Neural progenitor cell (in vitro differentiated cells): ENCODE results near the gene UBAP2. TPM values are rescaled to one million over a fixed set of nuclear protein-coding genes. Genes with fewer than 3 reads are reported as not detected.

Experiments used
- DNase-seq: peaks from one replicate; pipeline ENCODE4 v3.0.0-alpha.2; 2016; ENCODE audit warnings: low spot score
- H2AFZ ChIP-seq: fragments of 200-600 bp; sonication (generic); replicated peaks from 2 replicates; pipeline ENCODE4 v1.6.1; 2016; ENCODE audit warnings: antibody characterized with exemption
- H3F3A ChIP-seq: fragments of 200-600 bp; sonication (generic); 2 replicates; pipeline ENCODE4 v1.6.1; 2016; ENCODE audit warnings: antibody characterized with exemption, low read depth
- H3K27ac ChIP-seq: fragments of 200-600 bp; sonication (generic); 2 replicates; pipeline ENCODE4 v1.5.1; 2016; ENCODE audit warnings: mild to moderate bottlenecking
- H3K27me3 ChIP-seq: fragments of 200-600 bp; sonication (generic); 2 replicates; pipeline ENCODE4 v1.6.1; 2016; ENCODE audit warnings: mild to moderate bottlenecking, moderate library complexity
- H3K36me3 ChIP-seq: fragments of 200-600 bp; sonication (generic); 2 replicates; pipeline ENCODE4 v1.5.1; 2016
- H3K4me1 ChIP-seq: fragments of 200-600 bp; sonication (generic); 2 replicates; pipeline ENCODE4 v1.6.1; 2016; ENCODE audit warnings: mixed run types
- H3K4me2 ChIP-seq: fragments of 200-600 bp; sonication (generic); 2 replicates; pipeline ENCODE4 v1.6.1; 2016
- H3K4me3 ChIP-seq: fragments of 200-600 bp; sonication (generic); 2 replicates; pipeline ENCODE4 v1.5.1; 2016
- H3K79me2 ChIP-seq: fragments of 200-600 bp; sonication (generic); 2 replicates; pipeline ENCODE4 v1.6.1; 2016; ENCODE audit warnings: low read depth
- H3K9ac ChIP-seq: fragments of 200-600 bp; sonication (generic); 2 replicates; pipeline ENCODE4 v1.6.1; 2016
- H3K9me3 ChIP-seq: fragments of 200-600 bp; sonication (generic); 2 replicates; pipeline ENCODE4 v1.5.1; 2016; ENCODE audit warnings: low read depth
- H4K20me1 ChIP-seq: fragments of 200-600 bp; sonication (generic); 2 replicates; pipeline ENCODE4 v1.6.1; 2016; ENCODE audit warnings: low read depth
- H3K27ac Mint-ChIP-seq: 3 replicates; pipeline ENCODE4 v1.8.0; 2021; ENCODE audit warnings: mixed read lengths
- H3K27me3 Mint-ChIP-seq: 2 replicates; pipeline ENCODE4 v1.8.0; 2022; ENCODE audit warnings: low read depth, mild to moderate bottlenecking, inconsistent platforms, moderate library complexity, mixed read lengths; ENCODE audit not compliant: insufficient read depth
- H3K36me3 Mint-ChIP-seq: 3 replicates; pipeline ENCODE4 v1.8.0; 2021; ENCODE audit warnings: mixed read lengths
- H3K4me1 Mint-ChIP-seq: 3 replicates; pipeline ENCODE4 v1.8.0; 2021; ENCODE audit warnings: mixed read lengths
- H3K4me3 Mint-ChIP-seq: 3 replicates; pipeline ENCODE4 v1.8.0; 2021; ENCODE audit warnings: mild to moderate bottlenecking, moderate library complexity, mixed read lengths
- H3K9me3 Mint-ChIP-seq: 3 replicates; pipeline ENCODE4 v1.8.0; 2020; ENCODE audit warnings: mixed read lengths
- CTCF ChIP-seq: fragments of 200-600 bp; sonication (generic); IDR thresholded peaks from 2 replicates; pipeline ENCODE4 v1.5.1; 2017; ENCODE audit warnings: antibody characterized with exemption, mild to moderate bottlenecking
- EZH2 ChIP-seq: fragments of 200-600 bp; sonication (generic); IDR thresholded peaks from 2 replicates; pipeline ENCODE4 v1.6.1; 2017; ENCODE audit warnings: antibody characterized with exemption, mild to moderate bottlenecking, moderate library complexity
- EZH2phosphoT487 ChIP-seq: fragments of 200-600 bp; sonication (generic); IDR thresholded peaks from 2 replicates; pipeline ENCODE4 v1.6.1; 2017; ENCODE audit warnings: antibody characterized with exemption
- total RNA-seq: library from RNA; depleted of rRNA; stranded (reverse); fragments of >200 nt; gene quantifications from 2 replicates; pipeline ENCODE4 v1.2.3, GENCODE V29; 2015; ENCODE audit warnings: low replicate concordance

Gene UBAP2
- total RNA-seq, 1 donor from 2014 or later, result 24.3 TPM

- Histone ChIP-seq H3K9me3 (no peaks in the 10 kb centered on the region), H2AFZ (no peak overlapping the region), H3K27ac (no peak overlapping the region), H3K4me3 (no peak overlapping the region), H3F3A (no peaks in the 10 kb centered on the region), H3K36me3 (no peaks in the 10 kb centered on the region), H3K27me3 (no peaks in the 10 kb centered on the region), H3K79me2 (peaks cover 95% of the 10 kb centered on the region), H3K4me2 (no peak overlapping the region), H3K4me1 (no peaks in the 10 kb centered on the region), H3K9ac (no peak overlapping the region), H4K20me1 (peaks cover 4% of the 10 kb centered on the region)
- Mint-ChIP-seq H3K4me3 (no peak overlapping the region), H3K9me3 (peaks cover 22% of the 10 kb centered on the region), H3K4me1 (no peaks in the 10 kb centered on the region), H3K27ac (no peak overlapping the region), H3K36me3 (peaks cover 44% of the 10 kb centered on the region), H3K27me3 (peaks cover 3% of the 10 kb centered on the region)
- no peak for DNase-seq
- TF ChIP-seq CTCF, result no peak
- TF ChIP-seq EZH2, result no peak
- no peak for TF ChIP-seq EZH2phosphoT487
These were observed 12.1 kb downstream of the UBAP2 start for GRCh38 chr9:34036625-34037024.

- peaks cover 3% of the 10 kb centered on the region for H3K27me3 Mint-ChIP-seq
- TF ChIP-seq CTCF (no peak), EZH2phosphoT487 (no peak), EZH2 (no peak)
- peaks cover 22% of the 10 kb centered on the region for H3K9me3 Mint-ChIP-seq
- no peak for DNase-seq
- Histone ChIP-seq H3K4me3 (no peak overlapping the region), H3K27me3 (no peaks in the 10 kb centered on the region), H3K27ac (no peak overlapping the region), H3K4me1 (no peaks in the 10 kb centered on the region), H3K79me2 (peaks cover 95% of the 10 kb centered on the region), H3F3A (no peaks in the 10 kb centered on the region), H3K9ac (no peak overlapping the region), H3K4me2 (no peak overlapping the region), H3K36me3 (no peaks in the 10 kb centered on the region), H4K20me1 (peaks cover 4% of the 10 kb centered on the region), H3K9me3 (no peaks in the 10 kb centered on the region), H2AFZ (no peak overlapping the region)
- no peak overlapping the region for H3K4me3 Mint-ChIP-seq
- no peak overlapping the region for H3K27ac Mint-ChIP-seq
- H3K4me1 Mint-ChIP-seq, result no peaks in the 10 kb centered on the region
- H3K36me3 Mint-ChIP-seq, result peaks cover 38% of the 10 kb centered on the region
These were observed 13.0 kb downstream of the UBAP2 start for GRCh38 chr9:34035656-34036055.

GRCh38 chr9:34034698-34035065, 14.0 kb downstream of the UBAP2 start:
- no peak overlapping the region for H2AFZ ChIP-seq
- no peak for DNase-seq
- peaks cover 4% of the 10 kb centered on the region for H4K20me1 ChIP-seq
- H3K36me3 ChIP-seq, result no peaks in the 10 kb centered on the region
- Mint-ChIP-seq H3K27me3 (peaks cover 3% of the 10 kb centered on the region), H3K4me1 (no peaks in the 10 kb centered on the region), H3K4me3 (no peak overlapping the region), H3K36me3 (peaks cover 38% of the 10 kb centered on the region), H3K27ac (no peak overlapping the region), H3K9me3 (peaks cover 19% of the 10 kb centered on the region)
- no peaks in the 10 kb centered on the region for H3K27me3 ChIP-seq
- peaks cover 95% of the 10 kb centered on the region for H3K79me2 ChIP-seq
- H3K9ac ChIP-seq, result no peak overlapping the region
- H3K9me3 ChIP-seq, result no peaks in the 10 kb centered on the region
- H3K27ac ChIP-seq, result no peak overlapping the region
- no peaks in the 10 kb centered on the region for H3K4me1 ChIP-seq
- no peak for TF ChIP-seq CTCF
- TF ChIP-seq EZH2phosphoT487, result no peak
- no peak for TF ChIP-seq EZH2
- no peak overlapping the region for H3K4me3 ChIP-seq
- H3F3A ChIP-seq, result no peaks in the 10 kb centered on the region
- H3K4me2 ChIP-seq, result no peak overlapping the region

GRCh38 chr9:34032631-34033030, 16.1 kb downstream of the UBAP2 start:
- no peak overlapping the region for H3K9ac ChIP-seq
- Mint-ChIP-seq H3K9me3 (peaks cover 13% of the 10 kb centered on the region), H3K27me3 (peaks cover 3% of the 10 kb centered on the region), H3K36me3 (peaks cover 34% of the 10 kb centered on the region), H3K27ac (no peak overlapping the region), H3K4me1 (no peaks in the 10 kb centered on the region), H3K4me3 (no peak overlapping the region)
- no peak overlapping the region for H3K4me3 ChIP-seq
- H3K36me3 ChIP-seq, result no peaks in the 10 kb centered on the region
- H4K20me1 ChIP-seq, result peaks cover 7% of the 10 kb centered on the region
- no peak overlapping the region for H2AFZ ChIP-seq
- no peaks in the 10 kb centered on the region for H3K4me1 ChIP-seq
- H3K79me2 ChIP-seq, result peaks cover 99% of the 10 kb centered on the region
- no peaks in the 10 kb centered on the region for H3K9me3 ChIP-seq
- H3K27me3 ChIP-seq, result no peaks in the 10 kb centered on the region
- TF ChIP-seq CTCF (no peak), EZH2 (no peak), EZH2phosphoT487 (no peak)
- no peaks in the 10 kb centered on the region for H3F3A ChIP-seq
- no peak for DNase-seq
- no peak overlapping the region for H3K4me2 ChIP-seq
- H3K27ac ChIP-seq, result no peak overlapping the region
